Measurements from ENCODE around the gene SLC29A1.

SLC29A1 gene

GRCh38 chr6:44257025-44257752 is 33.8 kb downstream of the SLC29A1 start, which contains the start of gene SLC35B2:
SLC35B2 (minus strand) TSS chr6:44257528; CDS start chr6:44257410, 118 bp downstream.
- no peak for DNase-seq

- DNase-seq = no peak
Measured at GRCh38 chr6:44257753-44258324, 34.4 kb downstream of the SLC29A1 start.

- no peak for DNase-seq
Measured at GRCh38 chr6:44258325-44258863, 35.0 kb downstream of the SLC29A1 start.

- no peak for DNase-seq
Measured at GRCh38 chr6:44258921-44259320, 35.5 kb downstream of the SLC29A1 start.

- DNase-seq = no peak
Measured at GRCh38 chr6:44260011-44260410, 36.6 kb downstream of the SLC29A1 start.

GRCh38 chr6:44260451-44261297 is 37.3 kb downstream of the SLC29A1 start:
- no peak for DNase-seq

- DNase-seq = no peak
Measured at GRCh38 chr6:44261581-44261980, 38.2 kb downstream of the SLC29A1 start.

GRCh38 chr6:44262467-44263353 is 39.3 kb downstream of the SLC29A1 start:
- no peak for DNase-seq

- no peak for DNase-seq
Measured at GRCh38 chr6:44263354-44264100, 40.1 kb downstream of the SLC29A1 start.

GRCh38 chr6:44264154-44265006 is 41.0 kb downstream of the SLC29A1 start:
- DNase-seq = no peak

- DNase-seq = peak; percentile 29
Measured at GRCh38 chr6:44265007-44265721, 41.8 kb downstream of the SLC29A1 start, which contains the start of gene NFKBIE. NFKBIE (minus strand) TSS chr6:44265551; CDS start chr6:44265346, 205 bp downstream.

- no peak for DNase-seq
Measured at GRCh38 chr6:44265722-44266233, 42.4 kb downstream of the SLC29A1 start.

- DNase-seq = no peak
Measured at GRCh38 chr6:44266347-44266746, 43.0 kb downstream of the SLC29A1 start.

- DNase-seq = no peak
Measured at GRCh38 chr6:44267252-44267651, 43.9 kb downstream of the SLC29A1 start.

GRCh38 chr6:44268095-44268628 is 44.8 kb downstream of the SLC29A1 start:
- peak; percentile 54 for DNase-seq

GRCh38 chr6:44269178-44269920 is 46.0 kb downstream of the SLC29A1 start:
- DNase-seq = no peak

- DNase-seq = no peak
Measured at GRCh38 chr6:44269921-44270525, 46.6 kb downstream of the SLC29A1 start, which contains the start of gene TMEM151B. TMEM151B (plus strand) TSS chr6:44270450; CDS start chr6:44270743, 293 bp downstream.
